Ishikawa (cell line): ENCODE data around the gene GRIN2B.

Source experiments
- EGR1 ChIP-seq: IDR thresholded peaks from 2 replicates; pipeline ENCODE4 v1.6.1; 2012
- NFIC ChIP-seq: IDR thresholded peaks from 2 replicates; pipeline ENCODE4 v1.6.1; 2012
- YY1 ChIP-seq: IDR thresholded peaks from 2 replicates; pipeline ENCODE4 v1.6.1; 2012; ENCODE audit warnings: low read depth

GRCh38 chr12:13980538-13981295 lies 685 bp downstream of the GRIN2B start:
- TF ChIP-seq NFIC (no peak), YY1 (no peak), EGR1 (no peak)
